WERI-Rb-1 (cell line): ENCODE data around the gene CNTFR.

Experiments
- DNase-seq: peaks from one replicate; pipeline ENCODE4 v3.0.0-alpha.2; 2020
- H3K27ac ChIP-seq: fragments of 250-450 bp; sonication (Bioruptor Pico); 2 replicates; pipeline ENCODE4 v1.5.1; 2020; ENCODE audit warnings: mild to moderate bottlenecking, moderate library complexity
- H3K27me3 ChIP-seq: fragments of 250-450 bp; sonication (Bioruptor Pico); 2 replicates; pipeline ENCODE4 v1.5.1; 2021; ENCODE audit warnings: mild to moderate bottlenecking, low read depth, moderate library complexity; ENCODE audit not compliant: insufficient read depth, severe bottlenecking
- H3K36me3 ChIP-seq: fragments of 250-450 bp; sonication (Bioruptor Pico); 2 replicates; pipeline ENCODE4 v1.5.1; 2020; ENCODE audit warnings: mild to moderate bottlenecking, moderate library complexity
- H3K4me3 ChIP-seq: 2 replicates; pipeline ENCODE4 v1.5.1; 2011; ENCODE audit warnings: low read depth, mild to moderate bottlenecking, control low read depth, low read length
- H3K9me3 ChIP-seq: fragments of 250-450 bp; sonication (Bioruptor Pico); 2 replicates; pipeline ENCODE4 v1.5.1; 2021; ENCODE audit warnings: mild to moderate bottlenecking, moderate library complexity; ENCODE audit not compliant: severe bottlenecking
- CTCF ChIP-seq: IDR thresholded peaks from 2 replicates; pipeline ENCODE4 v1.5.1; 2011; ENCODE audit warnings: low read depth, mild to moderate bottlenecking, control low read depth, inconsistent platforms, low read length

Gene CNTFR

GRCh38 chr9:34514401-34514800 is 75.1 kb downstream of the CNTFR start:
- H3K27ac ChIP-seq: no peak overlapping the region
- no peak overlapping the region for H3K4me3 ChIP-seq
- no peak for TF ChIP-seq CTCF
- no peaks in the 10 kb centered on the region for H3K27me3 ChIP-seq
- H3K9me3 ChIP-seq: no peaks in the 10 kb centered on the region
- H3K36me3 ChIP-seq: no peaks in the 10 kb centered on the region
- no peak for DNase-seq

- Histone ChIP-seq H3K27ac (no peak overlapping the region), H3K4me3 (no peak overlapping the region), H3K27me3 (no peaks in the 10 kb centered on the region), H3K9me3 (no peaks in the 10 kb centered on the region), H3K36me3 (no peaks in the 10 kb centered on the region)
- TF ChIP-seq CTCF: no peak
- DNase-seq: peak; percentile 46
Observed at GRCh38 chr9:34513567-34514214, 75.8 kb downstream of the CNTFR start.

DNA sequence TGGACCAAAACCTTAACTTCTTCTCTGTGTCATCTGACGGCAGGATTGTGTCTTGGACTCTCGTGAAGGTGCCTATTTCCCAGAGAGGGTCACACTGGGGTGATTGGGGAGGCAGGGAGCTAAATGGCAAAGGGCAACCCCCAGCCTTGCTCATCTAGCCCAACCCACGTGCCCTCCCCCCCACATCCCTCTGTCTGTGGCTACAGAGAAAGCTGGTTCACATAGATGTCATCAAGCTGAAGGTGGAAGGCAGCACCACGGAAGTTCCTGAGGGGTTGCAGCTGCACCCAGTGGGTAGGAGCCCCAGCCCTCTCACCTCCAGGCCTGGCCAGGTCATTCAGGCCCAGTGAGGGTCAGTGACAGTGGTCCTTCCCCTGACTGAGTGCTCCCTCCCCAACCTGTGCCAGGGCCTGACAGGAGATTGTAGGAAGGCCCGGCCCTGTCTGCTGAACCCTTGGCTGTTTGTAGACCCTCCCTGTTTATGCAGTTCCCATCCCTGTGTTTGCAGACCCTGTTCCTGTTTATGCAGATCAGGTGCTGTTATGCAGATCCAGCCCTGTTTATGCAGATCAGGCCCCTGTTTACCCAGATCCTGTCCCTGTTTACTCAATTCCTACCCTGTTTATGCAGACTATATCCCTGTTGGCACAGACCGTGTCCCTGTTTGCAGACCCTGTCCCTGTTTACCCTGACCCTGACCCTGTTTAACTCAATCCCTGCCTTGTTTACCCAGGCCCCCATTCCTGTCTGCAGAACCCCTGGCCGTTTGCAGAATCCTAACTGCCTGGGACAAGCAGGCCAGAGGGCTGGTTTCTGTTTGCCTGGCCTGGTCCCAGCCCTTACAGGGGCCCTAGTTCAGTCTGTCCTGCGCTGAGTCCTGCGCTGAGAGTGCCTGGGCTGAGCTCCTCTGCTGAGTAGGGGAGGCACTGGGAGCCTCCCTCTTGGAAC is 77.1 kb downstream of the CNTFR start:
- no peak for DNase-seq
- H3K9me3 ChIP-seq: no peaks in the 10 kb centered on the region
- no peak overlapping the region for H3K4me3 ChIP-seq
- H3K27me3 ChIP-seq: peaks cover 3% of the 10 kb centered on the region
- TF ChIP-seq CTCF: no peak
- H3K36me3 ChIP-seq: no peaks in the 10 kb centered on the region
- H3K27ac ChIP-seq: no peak overlapping the region

- DNase-seq: no peak
- H3K27ac ChIP-seq: no peak overlapping the region
- no peak for TF ChIP-seq CTCF
- H3K36me3 ChIP-seq: no peaks in the 10 kb centered on the region
- peaks cover 7% of the 10 kb centered on the region for H3K27me3 ChIP-seq
- H3K9me3 ChIP-seq: no peaks in the 10 kb centered on the region
- no peak overlapping the region for H3K4me3 ChIP-seq
Observed at GRCh38 chr9:34510497-34511468, 78.7 kb downstream of the CNTFR start.

- peaks cover 7% of the 10 kb centered on the region for H3K27me3 ChIP-seq
- H3K9me3 ChIP-seq: peaks cover 12% of the 10 kb centered on the region
- no peak overlapping the region for H3K27ac ChIP-seq
- DNase-seq: no peak
- no peak for TF ChIP-seq CTCF
- no peaks in the 10 kb centered on the region for H3K36me3 ChIP-seq
- H3K4me3 ChIP-seq: no peak overlapping the region
Observed at GRCh38 chr9:34508951-34509350, 80.6 kb downstream of the CNTFR start.
